Duodenal mucosa (tissue), 2 donors: ENCODE results near the gene SLC6A17.

Source experiments
- H3K27ac ChIP-seq: one replicate; pipeline ENCODE4 v1.7.0; 2013; ENCODE audit warnings: low read depth, low read length
- H3K27me3 ChIP-seq, 2 donors: one replicate each; pipeline ENCODE4 v1.7.0; 2013; ENCODE audit warnings: low read length in 2 of 2, control low read depth in 1 of 2; ENCODE audit not compliant: insufficient read depth in 2 of 2, control insufficient read depth in 1 of 2
- H3K36me3 ChIP-seq, 2 donors: one replicate each; pipeline ENCODE4 v1.7.0; 2013; ENCODE audit warnings: low read length in 2 of 2, control low read depth in 1 of 2; ENCODE audit not compliant: insufficient read depth in 2 of 2, control insufficient read depth in 1 of 2
- H3K4me1 ChIP-seq, 2 donors: one replicate each; pipeline ENCODE4 v1.7.0; 2013; ENCODE audit warnings: low read length in 2 of 2, control low read depth in 1 of 2; ENCODE audit not compliant: insufficient read depth in 2 of 2, control insufficient read depth in 1 of 2
- H3K4me3 ChIP-seq, 2 donors: one replicate each; pipeline ENCODE4 v1.7.0; 2013; ENCODE audit warnings: low read length in 2 of 2, low read depth in 1 of 2
- H3K9ac ChIP-seq, 2 donors: one replicate each; pipeline ENCODE4 v1.7.0; 2013; ENCODE audit warnings: low read length in 2 of 2, low read depth in 1 of 2
- H3K9me3 ChIP-seq, 2 donors: one replicate each; pipeline ENCODE4 v1.7.0; 2013; ENCODE audit warnings: low read length in 2 of 2, control low read depth in 1 of 2; ENCODE audit not compliant: control insufficient read depth in 1 of 2

SLC6A17 gene

GRCh38 chr1:110208916-110209645 lies 58.8 kb downstream of the SLC6A17 start:
- peaks cover 3 to 19% of the 10 kb centered on the region in 2 donors for H3K4me1 ChIP-seq
- peak overlapping the region; percentile 60 for H3K27ac ChIP-seq
- no peaks in the 10 kb centered on the region for H3K9me3 ChIP-seq
- no peaks in the 10 kb centered on the region for H3K36me3 ChIP-seq
- H3K27me3 ChIP-seq: peaks cover 3 to 4% of the 10 kb centered on the region in 2 donors
- H3K9ac ChIP-seq: peak overlapping the region; percentile 68 to 69
- peak overlapping the region; percentile 71 to 81 for H3K4me3 ChIP-seq

DNA sequence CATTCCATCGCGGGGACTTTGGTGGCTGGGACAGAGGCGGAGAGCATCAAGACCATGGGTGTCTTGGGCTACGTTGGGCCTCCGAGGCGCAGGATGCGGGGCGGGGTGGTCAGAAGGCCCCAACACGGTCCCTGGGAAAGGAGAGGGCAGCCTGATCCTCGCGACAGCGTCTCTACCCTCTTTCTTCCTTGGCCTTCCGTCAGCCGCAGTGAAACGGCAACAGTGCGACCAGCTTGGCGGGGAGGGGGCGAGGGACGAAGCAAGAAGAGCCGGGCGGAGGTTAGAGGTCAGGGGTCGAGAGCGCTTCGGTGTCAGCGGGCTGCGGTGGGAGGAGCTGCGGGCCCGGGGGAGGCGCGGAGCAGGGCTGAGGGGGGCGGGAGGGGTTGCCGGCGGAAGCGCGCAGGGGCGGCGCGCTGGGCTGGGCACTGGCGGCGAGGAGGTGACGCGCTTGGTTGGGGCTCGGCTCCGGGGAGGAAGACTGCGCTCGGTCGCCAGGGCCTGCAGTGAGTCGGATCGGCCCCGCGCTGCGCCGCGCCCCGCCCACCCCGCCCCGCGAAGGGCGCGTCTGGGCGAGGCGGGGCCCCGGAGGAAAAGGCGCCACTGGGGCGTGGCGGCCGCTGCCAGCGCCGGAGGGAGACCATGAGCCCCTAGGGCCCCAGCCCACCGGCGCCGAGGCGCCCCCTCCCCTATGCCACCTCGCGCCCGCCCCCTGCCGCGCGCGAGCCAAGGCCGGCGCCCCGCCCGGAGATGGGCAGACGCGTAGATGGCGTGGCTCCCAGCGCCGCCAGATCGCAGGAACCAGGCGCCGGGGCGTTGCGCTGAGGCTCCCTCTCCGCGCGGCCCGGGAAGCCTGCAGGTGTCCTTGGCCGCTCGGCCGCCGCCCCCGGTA lies 59.7 kb downstream of the SLC6A17 start, which contains the start of gene KCNC4:
Gene KCNC4 (plus strand): TSS at position 600 of the 889 bp plus-strand sequence. CDS start 1,186 bp downstream, outside the sequence.
- Histone ChIP-seq H3K27ac (peak within 1 kb of the TSS; percentile 60), H3K27me3 (peaks cover 3 to 4% of the 10 kb centered on the region in 2 donors)

DNA sequence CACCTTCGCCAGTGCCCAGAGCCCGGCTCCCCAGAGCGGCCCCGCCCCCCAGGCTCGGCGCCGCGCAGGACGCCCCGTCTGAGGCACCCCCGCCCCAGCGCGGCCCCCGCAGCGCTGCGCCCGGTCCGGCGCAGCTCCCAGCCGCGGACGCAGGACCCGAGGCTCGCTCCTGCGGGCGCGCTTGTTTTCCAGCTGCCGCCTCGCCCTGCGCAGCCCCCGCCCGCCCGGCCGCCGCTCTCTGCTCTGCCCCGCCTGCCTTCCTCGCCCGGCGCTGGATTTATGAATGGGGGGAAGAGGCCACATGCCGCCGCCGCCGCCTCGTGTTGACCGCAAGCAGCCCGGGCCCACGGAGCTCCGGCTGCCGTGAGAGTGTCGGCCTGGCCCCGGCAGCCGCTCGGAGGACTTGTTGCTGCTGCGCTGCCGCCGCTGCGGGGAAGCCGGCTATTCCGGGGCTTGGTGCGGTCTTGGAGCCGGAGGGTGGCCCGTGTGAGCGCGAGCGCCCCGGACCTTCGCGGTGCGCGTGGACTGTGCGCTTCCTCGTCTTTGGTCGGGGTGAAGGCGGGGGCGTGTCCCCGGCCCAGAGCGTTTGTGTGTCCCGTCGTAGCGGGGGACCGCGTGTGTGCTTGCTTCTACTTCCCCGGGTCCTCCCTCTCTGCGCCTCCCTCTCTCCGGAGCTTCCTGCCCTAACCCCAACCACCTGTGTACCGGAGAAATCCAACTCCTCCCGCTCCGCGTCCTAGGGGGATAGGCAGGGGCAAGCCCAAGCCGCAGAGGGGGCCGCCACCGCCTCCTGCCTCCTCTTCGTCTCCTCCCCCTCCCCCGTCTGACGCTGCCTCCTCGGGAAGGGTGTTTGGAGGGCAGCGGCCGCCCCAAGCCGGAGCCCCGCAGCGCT lies 60.6 kb downstream of the SLC6A17 start:
- H3K9ac ChIP-seq: peak overlapping the region; percentile 54 to 55
- H3K27ac ChIP-seq: no peak overlapping the region
- peaks cover 3 to 4% of the 10 kb centered on the region in 2 donors for H3K27me3 ChIP-seq
- no peaks in the 10 kb centered on the region for H3K9me3 ChIP-seq
- H3K4me1 ChIP-seq: peaks cover 8 to 19% of the 10 kb centered on the region in 2 donors
- H3K4me3 ChIP-seq: peak overlapping the region; percentile 72 to 81
- H3K36me3 ChIP-seq: no peaks in the 10 kb centered on the region

More for the DNA sequence above, 59.7 kb downstream of the SLC6A17 start, which contains the start of gene KCNC4:
- peaks cover 8 to 19% of the 10 kb centered on the region in 2 donors for H3K4me1 ChIP-seq
- H3K9ac ChIP-seq: peak within 1 kb of the TSS; percentile 68 to 69
- peak within 1 kb of the TSS; percentile 72 to 81 for H3K4me3 ChIP-seq
- no peaks in the 10 kb centered on the region for H3K36me3 ChIP-seq
- no peaks in the 10 kb centered on the region for H3K9me3 ChIP-seq

GRCh38 chr1:110211496-110212168 lies 61.3 kb downstream of the SLC6A17 start:
- Histone ChIP-seq H3K9me3 (no peaks in the 10 kb centered on the region), H3K36me3 (no peaks in the 10 kb centered on the region), H3K9ac (peak overlapping the region; percentile 54 to 55), H3K4me3 (peak overlapping the region; percentile 72 to 81), H3K27ac (no peak overlapping the region), H3K4me1 (peaks cover 8 to 19% of the 10 kb centered on the region in 2 donors), H3K27me3 (peaks cover 3 to 4% of the 10 kb centered on the region in 2 donors)

DNA sequence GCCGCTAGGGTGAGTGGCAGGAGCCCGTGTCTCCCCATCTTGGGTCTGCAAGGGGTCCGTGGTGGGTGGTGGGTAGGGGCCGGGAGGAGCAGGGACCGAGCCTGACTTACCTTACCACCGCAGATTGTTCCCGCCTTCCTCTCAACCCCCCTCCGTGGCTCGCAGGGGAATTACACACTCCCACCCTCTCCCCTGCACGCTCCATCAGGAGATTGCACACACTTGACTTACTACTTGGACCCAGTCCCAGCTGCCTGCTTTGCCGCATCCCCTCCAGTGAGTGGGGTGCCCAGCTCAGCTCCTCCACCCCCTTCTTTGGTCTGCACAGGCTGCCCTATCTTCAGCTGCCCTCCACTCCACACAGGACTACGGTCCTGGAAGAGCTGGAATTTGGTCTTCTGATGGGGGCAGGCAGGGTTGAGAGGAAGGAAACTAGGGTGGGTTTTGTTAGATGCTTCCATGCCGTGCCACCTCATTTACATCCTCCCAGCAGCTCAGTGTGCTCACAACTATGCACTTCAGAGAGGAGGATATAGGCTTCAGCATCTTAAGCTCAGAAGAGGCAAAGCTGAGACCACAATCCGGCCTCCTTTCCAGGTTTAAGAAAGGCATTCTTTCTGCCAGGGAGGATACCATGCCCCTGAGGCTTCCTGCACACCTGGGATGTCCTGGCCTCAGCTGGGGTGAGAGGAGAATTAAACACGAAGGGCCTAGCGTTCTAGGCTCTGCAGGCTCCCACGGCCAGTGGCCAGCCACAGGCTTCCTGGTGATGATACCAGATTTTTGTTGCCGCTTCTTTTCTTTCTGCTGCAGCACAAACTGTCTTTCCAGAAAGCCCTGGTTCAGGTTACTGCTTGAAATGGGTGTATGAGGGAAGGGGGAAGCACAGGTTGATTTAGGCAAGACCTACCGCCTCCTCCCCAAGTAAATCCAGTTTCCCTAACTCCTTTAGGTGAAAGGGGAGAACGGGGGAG lies 62.2 kb downstream of the SLC6A17 start:
- Histone ChIP-seq H3K4me1 (peaks cover 8 to 19% of the 10 kb centered on the region in 2 donors), H3K27ac (no peak overlapping the region), H3K4me3 (no peak overlapping the region), H3K9me3 (no peaks in the 10 kb centered on the region), H3K36me3 (no peaks in the 10 kb centered on the region), H3K27me3 (peaks cover 3 to 4% of the 10 kb centered on the region in 2 donors), H3K9ac (no peak overlapping the region)

DNA sequence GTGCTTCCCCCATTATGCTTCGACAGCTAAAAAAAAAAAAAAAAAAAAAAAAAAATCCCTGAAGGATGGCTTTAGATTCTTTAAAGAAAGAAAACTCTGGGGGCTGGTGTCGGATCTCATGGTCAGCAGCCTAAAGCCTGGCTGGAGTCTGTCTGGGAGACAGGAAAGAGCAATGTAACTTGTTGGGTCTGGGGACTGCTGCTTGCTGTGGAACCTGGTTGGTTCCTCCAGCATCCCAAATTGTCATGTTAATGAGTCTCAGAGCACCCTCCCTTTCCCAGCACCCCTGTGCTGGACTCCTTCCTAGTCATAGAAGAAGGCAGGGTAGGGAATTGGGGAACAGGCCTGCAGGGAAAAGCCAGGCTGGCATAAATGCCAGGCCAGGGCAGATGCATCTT lies 62.8 kb downstream of the SLC6A17 start:
- H3K4me3 ChIP-seq: no peak overlapping the region
- H3K9me3 ChIP-seq: no peaks in the 10 kb centered on the region
- peaks cover 3 to 4% of the 10 kb centered on the region in 2 donors for H3K27me3 ChIP-seq
- no peak overlapping the region for H3K27ac ChIP-seq
- H3K9ac ChIP-seq: no peak overlapping the region
- peaks cover 8 to 19% of the 10 kb centered on the region in 2 donors for H3K4me1 ChIP-seq
- no peaks in the 10 kb centered on the region for H3K36me3 ChIP-seq

DNA sequence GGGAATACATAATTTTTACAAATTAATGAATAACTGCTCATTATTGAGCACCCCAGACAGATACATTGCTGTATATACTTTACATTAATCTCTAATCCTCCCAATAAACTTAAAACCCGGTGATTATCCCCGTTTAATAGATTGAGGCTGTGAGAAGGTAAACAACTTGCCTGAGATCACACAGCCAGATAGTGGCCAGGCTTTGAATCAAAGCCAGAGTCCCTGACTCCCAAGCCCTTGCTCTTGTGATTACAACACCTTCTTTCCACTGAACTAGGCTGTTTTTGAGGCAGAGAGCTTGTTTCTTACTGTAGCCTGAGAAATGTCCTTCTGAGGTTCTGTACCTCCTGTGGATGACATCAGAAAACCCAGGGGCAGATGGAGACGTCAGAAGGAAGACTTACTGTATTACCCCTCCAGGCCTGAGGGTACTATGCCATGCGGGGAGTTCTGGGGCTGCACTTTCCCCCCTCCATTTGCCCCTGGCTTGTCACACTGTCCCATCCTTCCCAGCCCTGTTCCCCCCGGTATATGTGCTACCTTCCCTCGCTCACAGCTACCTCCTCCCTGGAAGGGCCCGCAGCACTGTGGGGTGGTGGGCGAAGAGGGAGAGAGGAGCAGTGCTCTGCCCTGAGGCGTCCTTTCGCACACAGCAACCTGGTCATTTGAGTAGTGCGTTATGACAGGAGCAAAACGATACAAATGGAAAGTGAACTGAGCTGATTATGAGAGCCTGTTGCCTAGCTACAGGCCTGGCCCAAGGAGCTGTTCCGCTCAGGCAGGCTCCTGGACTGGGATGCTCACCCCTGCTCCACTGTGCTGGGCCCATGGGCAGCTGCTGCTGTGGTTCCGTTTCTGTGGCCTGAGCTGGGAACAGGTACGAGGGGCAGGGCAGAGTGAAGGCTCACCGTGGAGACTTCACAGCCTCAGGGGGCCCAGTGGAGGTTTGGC lies 64.4 kb downstream of the SLC6A17 start:
- H3K4me1 ChIP-seq: peaks cover 8 to 9% of the 10 kb centered on the region in 2 donors
- no peak overlapping the region for H3K9ac ChIP-seq
- peaks cover 3 to 4% of the 10 kb centered on the region in 2 donors for H3K27me3 ChIP-seq
- H3K36me3 ChIP-seq: no peaks in the 10 kb centered on the region
- no peak overlapping the region for H3K27ac ChIP-seq
- no peaks in the 10 kb centered on the region for H3K9me3 ChIP-seq
- H3K4me3 ChIP-seq: no peak overlapping the region
